HT1080 (cell line): ENCODE results near the gene NKRF. TPM values are rescaled to one million over a fixed set of nuclear protein-coding genes. Genes with fewer than 3 reads are reported as not detected.

Source experiments
- small RNA-seq: library from RNA; depleted of rRNA; stranded (forward); fragments of <200 nt; gene quantifications from one replicate; pipeline ENCODE3, GENCODE V24; 2014
- total RNA-seq: library from RNA; depleted of rRNA; stranded (reverse); fragments of >200 nt; shearing (Covaris generic); gene quantifications from 2 replicates; pipeline ENCODE4 v1.2.3, GENCODE V29; 2014; rRNA removed

NKRF gene
- total RNA-seq, 1 experiment from 2014 or later: 9.6 TPM

Small RNAs within 50 kb of the gene (small RNA-seq; reads per million reads assigned to genes)
- gene MIR766: not detected

Other genes with a start within 250 kb of the NKRF start
- gene SLC25A43, start 207.1 kb downstream of the NKRF start, total RNA-seq: 15.7 and 16.7 TPM in 2 replicates
- 363 and 485 TPM in 2 replicates for gene SLC25A5, start 138.0 kb downstream of the NKRF start, total RNA-seq
- gene STEEP1, start 41.0 kb downstream of the NKRF start, total RNA-seq: 45.4 and 50.0 TPM in 2 replicates
- gene UBE2A, start 31.9 kb downstream of the NKRF start, total RNA-seq: 29.7 and 50.3 TPM in 2 replicates
- 13.6 and 19.3 TPM in 2 replicates for gene SEPTIN6, start 86.7 kb upstream of the NKRF start, total RNA-seq
- gene SOWAHD, start 152.2 kb upstream of the NKRF start, total RNA-seq: 0.05 and 0.13 TPM in 2 replicates
- gene RPL39, start 185.2 kb upstream of the NKRF start, total RNA-seq: 1,022 and 1,546 TPM in 2 replicates
- 4.1 and 4.5 TPM in 2 replicates for gene UPF3B, start 246.5 kb upstream of the NKRF start, total RNA-seq